ENCODE measurements around the gene SELENOP. TPM values are rescaled to one million over a fixed set of nuclear protein-coding genes. Genes with fewer than 3 reads are reported as not detected.

SELENOP gene
- total and polyA plus RNA-seq, 2 of the 13 experiments (the other 11 are each of a cell fraction or from before 2014, with no cell fraction given), result 1,895 to 2,083 TPM

GRCh38 chr5:42851481-42851880 lies 39.8 kb upstream of the SELENOP start (continued):
- TF ChIP-seq ZNF407 (CRISPR knock-in tag; IDR thresholded peaks at IDR 0.05; ENCODE audit: not compliant biosample characterization) (no peak), ZMAT3 (CRISPR knock-in tag; conservative IDR thresholded peaks at IDR 0.05) (no peak), TCF7 (IDR thresholded peaks at IDR 0.05; ENCODE audit: low read depth) (no peak), PAF1 (CRISPR knock-in tag; IDR thresholded peaks at IDR 0.05) (no peak), ZNF235 (CRISPR knock-in tag; IDR thresholded peaks at IDR 0.05; ENCODE audit: borderline replicate concordance) (no peak), E2F1 (CRISPR knock-in tag; IDR thresholded peaks at IDR 0.05) (no peak)
